Right ventricle myocardium superior (tissue), 1 donor: ENCODE results near the gene LIME1. TPM values are rescaled to one million over a fixed set of nuclear protein-coding genes. Genes with fewer than 3 reads are reported as not detected.
"Not testable (repeated sequence)": the region's sequence is repeated elsewhere in the genome, so short reads cannot be mapped to it uniquely, and the experiment has no call there.

Experiments
- ATAC-seq: fragments of 200-7000 bp; cut with Tn5 transposase; one replicate; pipeline ENCODE4 v1.9.1; 2020; ENCODE audit warnings: mild to moderate bottlenecking; ENCODE audit not compliant: poor library complexity
- DNase-seq: peaks from one replicate; pipeline ENCODE4 v3.0.0-alpha.2; 2020
- intact Hi-C: fragments of 100-400 bp; cut with DNase I; formaldehyde crosslinking; loops from one replicate; pipeline ENCODE4 v1.11.2; 2022
- total RNA-seq: library from RNA; stranded (reverse); fragmentation: NEBNext Ultra II Directional; extraction: Animal tissue kit (Norgen Biotek cat#: 25700); gene quantifications from one replicate; pipeline ENCODE4 v1.2.1, GENCODE V29; 2021
- donor health status: DM: no; HTN: yes; CAD: no; lungs with severe emphysema.

LIME1 gene
- total RNA-seq, 1 donor from 2014 or later, result 1.6 TPM

- no peak for ATAC-seq
- no peak for DNase-seq
Observed at GRCh38 chr20:63759377-63759901, 23.0 kb downstream of the LIME1 start.

GRCh38 chr20:63765082-63765873, 28.8 kb downstream of the LIME1 start:
- ATAC-seq (no peak), DNase-seq (no peak)
- intact Hi-C loops, result no loop called here

More at GRCh38 chr20:63759377-63759901, 23.0 kb downstream of the LIME1 start:
- intact Hi-C loops, result no loop called here

GRCh38 chr20:63765902-63766301, 29.4 kb downstream of the LIME1 start:
- intact Hi-C loops, result no loop called here
- no peak for DNase-seq
- no peak for ATAC-seq

- ATAC-seq (no peak), DNase-seq (no peak)
- intact Hi-C loops, result no loop called here
Observed at GRCh38 chr20:63766695-63767426, 30.4 kb downstream of the LIME1 start.

- ATAC-seq (peak; percentile 45), DNase-seq (no peak)
- intact Hi-C loops, result no loop called here
Observed at GRCh38 chr20:63767456-63767855, 31.0 kb downstream of the LIME1 start.

GRCh38 chr20:63767886-63768285, 31.4 kb downstream of the LIME1 start:
- intact Hi-C loops, result no loop called here
- no peak for ATAC-seq
- DNase-seq, result no peak

- ATAC-seq (no peak), DNase-seq (no peak)
- intact Hi-C loops, result no loop called here
Observed at GRCh38 chr20:63768591-63769515, 32.4 kb downstream of the LIME1 start.

- intact Hi-C loops, result no loop called here
- DNase-seq, result no peak
- ATAC-seq, result no peak
Observed at GRCh38 chr20:63769891-63770474, 33.5 kb downstream of the LIME1 start.

- ATAC-seq, result no peak
- intact Hi-C loops, result no loop called here
Observed at GRCh38 chr20:63771046-63771707, 34.7 kb downstream of the LIME1 start.

GRCh38 chr20:63772781-63773518, 36.5 kb downstream of the LIME1 start:
- intact Hi-C loops, result no loop called here
- ATAC-seq (peak; percentile 63), DNase-seq (no peak)

More at GRCh38 chr20:63771046-63771707, 34.7 kb downstream of the LIME1 start:
- no peak for DNase-seq

- intact Hi-C loops, result no loop called here
- DNase-seq (no peak), ATAC-seq (no peak)
Observed at GRCh38 chr20:63773571-63774241, 37.2 kb downstream of the LIME1 start.

- intact Hi-C loops, result no loop called here
- DNase-seq, result no peak
- ATAC-seq, result no peak
Observed at GRCh38 chr20:63774306-63774705, 37.8 kb downstream of the LIME1 start.

GRCh38 chr20:63775096-63775978, 38.9 kb downstream of the LIME1 start:
- intact Hi-C loops, result no loop called here
- ATAC-seq (peak; percentile 52), DNase-seq (no peak)

- intact Hi-C loops, ATAC-seq, DNase-seq: not testable (repeated sequence)
Observed at GRCh38 chr20:63776875-63777274, 40.4 kb downstream of the LIME1 start.

GRCh38 chr20:63777614-63778013, 41.1 kb downstream of the LIME1 start:
- intact Hi-C loops, result no loop called here
- ATAC-seq (no peak), DNase-seq (no peak)
